NCI-H187 treated with DMSO at 0.1 percent for 48 hours (cell line): ENCODE data around the gene LUC7L.
"Not testable (repeated sequence)": the region's sequence is repeated elsewhere in the genome, so short reads cannot be mapped to it uniquely, and the experiment has no call there.

Experiments used
- DNase-seq: peaks from one replicate; lab custom pipeline; 2025; lab: John Stamatoyannopoulos, UW

The LUC7L gene

DNA sequence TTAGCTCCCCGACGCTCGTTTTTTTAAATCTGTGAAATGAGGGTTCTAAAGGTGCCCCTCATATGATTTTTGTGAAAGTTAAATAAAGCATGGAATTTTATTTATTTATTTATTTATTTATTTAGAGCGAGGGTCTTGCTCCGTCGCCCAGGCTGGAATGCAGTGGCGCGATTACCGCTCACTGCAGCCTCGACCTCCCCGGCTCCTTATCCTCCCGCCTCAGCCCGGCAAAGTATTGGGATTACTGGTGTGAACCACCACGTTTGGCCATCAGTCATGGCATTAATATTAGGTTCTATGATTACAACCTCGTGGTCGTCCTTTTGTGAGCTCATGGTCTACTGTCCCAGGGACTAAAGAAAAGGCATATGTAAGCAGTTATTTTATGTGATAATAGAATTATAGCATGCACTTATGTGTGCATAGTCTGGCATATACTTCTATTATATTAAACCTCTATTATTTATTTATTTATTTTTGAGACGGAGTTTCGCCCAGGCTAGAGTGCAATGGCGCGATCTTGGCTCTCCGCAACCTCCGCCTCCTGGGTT lies 557 bp upstream of the LUC7L start:
- DNase-seq, result no peak

DNA sequence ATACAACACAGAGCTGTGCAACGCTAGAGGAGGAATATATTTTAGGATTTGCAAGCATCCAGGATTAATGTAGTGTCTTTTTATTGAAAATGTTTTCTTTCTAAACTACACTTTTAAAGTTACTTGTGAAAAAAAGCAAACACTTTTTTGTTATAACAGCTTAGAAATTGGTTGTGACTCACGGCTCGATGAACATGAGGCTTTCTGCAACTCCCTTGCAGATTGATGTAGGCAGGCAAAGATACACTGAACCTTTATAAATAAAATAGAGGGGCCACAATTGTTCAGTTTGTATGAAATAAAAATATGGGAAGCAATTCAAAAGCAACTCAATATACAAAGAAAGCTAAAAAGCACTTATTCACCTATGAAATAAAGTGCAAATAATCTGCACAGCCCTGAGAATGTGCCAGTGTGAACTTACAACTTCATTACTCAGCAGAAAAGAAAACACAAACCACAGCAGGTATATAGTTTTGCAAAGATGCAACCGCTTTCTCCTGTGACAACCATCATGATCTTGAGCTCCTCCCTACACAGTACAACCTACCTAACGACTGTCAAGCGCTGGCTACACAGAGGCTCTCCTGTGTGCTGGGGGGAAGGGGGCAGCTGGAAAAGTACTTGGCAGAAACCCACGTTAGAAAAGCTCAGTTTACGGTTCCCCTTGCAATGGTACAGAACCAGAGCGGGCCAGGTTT lies 948 bp downstream of the LUC7L start:
- no peak for DNase-seq

DNA sequence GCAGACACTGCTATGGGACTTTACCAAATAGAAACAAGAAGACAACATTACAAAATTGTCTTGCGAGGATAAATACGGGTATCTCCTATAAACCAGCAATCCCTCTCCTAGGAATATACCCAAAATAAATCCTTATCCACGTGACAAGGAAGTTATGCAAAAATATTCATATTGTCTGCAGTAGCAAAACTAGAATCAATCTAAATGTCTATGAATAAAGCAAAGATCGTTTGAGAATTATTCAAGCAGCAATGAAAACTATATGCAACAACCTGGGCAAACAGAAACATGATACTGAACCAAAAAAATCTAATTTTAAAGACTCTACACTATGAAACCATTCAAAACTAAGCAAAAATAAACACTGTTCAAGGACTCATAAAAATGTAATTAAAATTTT lies 9.2 kb downstream of the LUC7L start:
- DNase-seq, result no peak

DNA sequence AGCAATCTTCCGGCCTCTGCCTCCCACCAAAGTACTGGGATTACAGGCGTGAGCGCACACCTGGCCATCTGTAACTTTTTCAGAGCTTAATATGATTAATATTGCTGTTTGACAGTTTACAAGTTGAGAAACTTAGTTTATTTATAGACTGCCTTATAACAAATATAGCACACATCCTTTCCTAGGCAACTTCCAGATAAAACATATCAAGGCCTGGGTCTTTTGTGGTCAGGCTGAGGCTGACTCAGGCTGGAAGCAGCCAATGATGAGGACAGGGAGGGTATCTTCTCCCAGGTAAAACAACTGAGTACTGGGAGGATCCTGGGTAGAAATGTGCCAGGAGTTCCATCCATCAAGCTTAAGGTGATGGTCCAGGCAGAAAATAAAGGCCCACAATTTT lies 16.2 kb downstream of the LUC7L start:
- no peak for DNase-seq

DNA sequence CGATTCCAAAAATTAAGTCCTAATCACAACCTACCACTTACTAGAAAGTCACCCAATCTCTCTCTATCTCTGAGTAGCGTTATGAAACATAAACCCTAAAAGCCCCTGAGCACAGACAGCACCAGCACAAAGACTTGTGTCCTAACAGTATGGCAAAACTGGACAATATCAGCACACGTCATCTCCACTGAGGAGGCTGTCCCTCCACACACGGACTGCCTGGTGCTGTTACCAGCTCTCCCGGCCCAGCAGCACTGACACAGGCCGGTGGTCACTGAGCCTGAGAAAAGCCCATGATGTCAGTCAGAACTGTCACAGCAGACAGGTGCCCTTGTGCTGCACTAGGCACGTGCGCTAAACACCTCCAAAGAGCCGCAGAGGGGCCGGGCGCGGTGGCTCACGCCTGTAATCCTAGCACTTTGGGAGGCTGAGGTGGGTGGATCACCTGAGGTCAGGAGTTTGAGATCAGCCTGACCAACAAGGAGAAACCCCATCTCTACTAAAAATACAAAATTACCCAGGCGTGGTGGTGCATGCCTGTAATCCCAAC lies 17.5 kb downstream of the LUC7L start:
- DNase-seq, result not testable (repeated sequence)

DNA sequence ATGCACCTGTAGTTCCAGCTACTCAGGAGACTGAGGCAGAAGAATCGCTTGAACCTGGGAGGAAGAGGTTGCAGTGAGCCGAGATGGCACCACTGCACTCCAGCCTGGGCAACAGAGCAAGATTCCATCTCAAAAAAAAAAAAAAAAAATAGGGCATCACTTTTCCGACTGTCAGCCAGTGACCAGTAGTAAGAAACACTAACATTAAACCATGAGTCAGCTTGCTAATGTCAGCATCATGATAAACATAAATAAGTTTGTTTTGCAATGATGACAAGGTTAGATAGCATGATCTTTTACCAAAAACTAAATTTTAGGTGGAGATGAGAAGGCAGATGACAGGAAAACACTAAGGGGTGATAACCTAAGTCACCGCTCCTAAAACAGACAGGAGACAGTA lies 19.9 kb downstream of the LUC7L start:
- DNase-seq, result not testable (repeated sequence)

DNA sequence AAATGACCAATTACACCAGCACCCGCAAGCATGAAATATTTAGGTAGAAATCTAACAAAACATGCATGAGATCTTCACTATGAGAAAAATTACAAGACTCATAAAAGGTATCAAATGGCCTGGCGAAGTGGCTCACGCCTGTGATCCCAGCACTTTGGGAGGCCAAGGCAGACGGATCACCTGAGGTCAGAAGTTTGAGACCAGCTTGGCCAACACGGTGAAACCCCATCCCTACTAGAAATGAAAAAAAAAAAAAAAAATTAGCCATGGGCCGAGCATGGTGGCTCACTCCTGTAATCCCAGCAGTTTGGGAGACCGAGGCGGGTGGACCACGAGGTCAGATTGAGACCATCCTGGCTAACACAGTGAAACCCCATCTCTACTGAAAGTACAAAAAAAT lies 25.2 kb downstream of the LUC7L start:
- DNase-seq, result not testable (repeated sequence)

DNA sequence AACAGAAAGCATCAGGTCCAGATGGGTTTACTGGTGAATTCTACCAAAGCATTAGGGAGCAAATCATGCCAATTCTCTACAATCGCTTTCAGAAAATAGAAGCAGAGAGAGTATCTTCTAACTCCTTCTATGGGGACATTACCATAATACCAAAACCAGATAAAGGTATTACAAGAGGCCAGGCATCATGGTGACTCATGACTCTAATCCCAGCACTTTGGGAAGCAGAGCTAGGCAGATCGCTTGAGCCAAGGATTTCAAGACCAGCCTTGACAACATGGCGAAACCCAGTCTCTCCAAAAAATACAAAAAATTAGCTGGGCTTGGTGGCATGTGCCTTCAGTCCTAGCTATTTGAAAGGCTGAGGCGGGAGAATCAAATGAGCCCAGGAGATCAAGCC lies 26.0 kb downstream of the LUC7L start:
- no peak for DNase-seq

DNA sequence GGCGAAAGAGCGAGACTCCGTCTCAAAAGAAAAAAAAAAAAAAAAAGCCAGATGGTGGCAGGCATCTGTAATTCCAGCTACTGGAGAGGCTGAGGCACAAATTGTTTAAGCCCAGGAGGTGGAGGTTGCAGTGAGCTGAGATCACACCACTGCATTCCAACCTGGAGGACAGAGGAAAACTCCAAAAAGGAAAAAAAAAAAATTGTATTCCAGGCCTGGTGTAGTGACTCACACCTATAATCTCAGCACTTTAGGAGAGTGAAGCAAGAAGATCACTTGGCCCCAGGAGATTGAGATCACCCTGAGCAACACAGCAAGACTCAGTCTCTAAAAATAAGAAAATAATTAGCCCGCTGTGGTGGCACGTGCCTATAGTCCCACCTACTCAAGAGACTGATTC lies 28.9 kb downstream of the LUC7L start:
- DNase-seq, result no peak

DNA sequence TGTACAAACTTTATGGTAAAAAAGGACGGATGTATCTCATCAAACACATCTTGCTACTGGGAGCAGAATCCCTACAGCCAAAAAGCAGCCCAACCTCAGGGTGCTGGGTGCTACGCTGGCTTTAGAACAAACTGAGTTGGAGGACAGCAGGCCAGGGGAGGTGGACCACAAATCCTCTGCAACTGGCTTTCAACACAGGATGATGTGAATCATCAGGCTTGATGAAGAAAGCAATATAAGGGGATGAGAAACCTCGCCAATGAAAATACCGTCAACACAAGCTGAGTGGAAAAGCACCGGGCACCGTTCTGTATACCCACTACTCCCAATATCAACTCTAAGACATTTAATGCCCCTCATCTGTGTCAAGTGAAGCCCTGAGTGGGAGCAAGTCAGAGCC lies 34.7 kb downstream of the LUC7L start:
- DNase-seq, result no peak

DNA sequence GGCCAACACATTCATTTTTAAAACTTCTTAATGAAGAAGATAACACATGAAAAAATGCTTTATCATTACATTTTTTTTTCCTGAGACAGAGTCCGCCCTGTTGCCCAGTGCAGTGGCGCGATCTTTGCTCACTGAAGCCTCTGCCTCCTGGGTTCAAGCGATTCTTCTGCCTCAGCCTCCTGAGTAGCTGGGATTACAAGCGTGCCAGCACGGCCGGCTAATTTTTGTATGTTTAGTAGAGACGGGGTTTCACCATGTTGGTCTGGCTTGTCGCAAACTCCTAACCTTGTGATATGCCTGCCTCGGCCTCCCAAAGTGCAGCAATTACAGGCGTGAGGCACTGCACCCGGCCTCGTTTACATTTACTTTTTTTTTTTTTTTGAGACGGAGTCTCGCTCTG lies 35.8 kb downstream of the LUC7L start:
- no peak for DNase-seq

DNA sequence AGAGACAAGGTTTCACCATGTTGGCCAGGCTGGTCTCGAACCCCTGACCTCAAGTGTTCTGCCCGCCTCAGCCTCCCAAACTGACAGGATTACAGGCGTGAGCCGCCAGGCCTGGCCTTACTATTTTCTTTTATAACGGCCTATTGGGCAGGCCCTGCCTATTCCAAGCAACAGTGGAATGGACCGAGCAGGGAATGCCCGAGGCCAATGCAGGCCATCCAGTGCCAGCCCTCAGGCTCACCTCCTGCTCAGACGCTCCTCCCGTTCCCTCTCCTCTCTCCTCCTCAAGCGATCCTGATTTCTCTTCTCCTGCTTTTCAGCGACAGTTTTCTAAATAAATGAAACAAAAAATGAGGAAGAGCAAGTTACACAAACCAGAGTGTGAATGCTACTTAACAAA lies 36.6 kb downstream of the LUC7L start:
- no peak for DNase-seq

DNA sequence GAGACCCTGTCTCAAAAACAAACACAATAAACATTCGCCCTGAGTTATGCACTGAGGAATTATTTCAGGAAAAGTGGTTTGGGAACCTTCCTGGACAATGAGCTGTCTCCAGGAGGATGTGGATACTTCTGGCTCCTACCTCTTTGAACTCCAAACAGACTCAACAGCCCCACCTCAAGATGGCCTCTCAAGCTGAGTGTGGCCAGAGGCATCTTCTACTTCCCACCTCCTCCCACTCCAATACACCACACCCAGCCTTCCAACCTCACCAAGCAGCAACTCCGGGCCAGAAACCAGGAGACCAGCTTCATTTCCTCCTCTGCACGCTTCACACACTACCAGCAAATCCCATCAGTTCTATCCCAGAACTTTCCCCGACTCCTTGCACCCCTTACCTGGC lies 37.4 kb downstream of the LUC7L start:
- DNase-seq, result no peak

DNA sequence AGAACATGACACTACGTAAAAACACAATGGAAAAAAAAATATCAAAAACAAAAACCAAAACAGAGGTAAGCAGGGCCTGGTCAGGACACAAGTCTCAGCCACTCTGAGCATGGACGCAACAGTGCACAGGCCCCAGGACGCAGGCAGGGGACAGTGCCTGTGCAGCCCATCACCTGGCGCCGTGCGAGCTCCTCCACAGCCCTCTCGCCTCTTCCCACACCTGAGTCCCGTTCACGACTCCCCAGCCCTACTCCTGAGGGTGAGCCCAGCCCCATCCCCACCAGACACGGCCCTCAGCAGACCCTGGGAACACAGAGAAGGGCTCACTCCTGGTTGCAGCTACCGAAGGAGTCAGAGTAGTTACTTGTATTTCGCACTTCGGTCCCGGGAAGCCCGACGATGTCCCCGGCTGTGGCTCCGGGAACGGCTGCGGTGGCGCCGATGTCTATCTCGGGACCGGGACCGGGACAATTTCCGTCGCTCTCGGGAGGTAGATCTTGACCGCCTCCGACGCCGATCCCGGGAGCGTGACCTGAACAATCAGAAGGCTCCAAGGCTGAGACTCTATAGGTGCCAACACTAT lies 39.6 kb downstream of the LUC7L start:
- DNase-seq, result no peak

DNA sequence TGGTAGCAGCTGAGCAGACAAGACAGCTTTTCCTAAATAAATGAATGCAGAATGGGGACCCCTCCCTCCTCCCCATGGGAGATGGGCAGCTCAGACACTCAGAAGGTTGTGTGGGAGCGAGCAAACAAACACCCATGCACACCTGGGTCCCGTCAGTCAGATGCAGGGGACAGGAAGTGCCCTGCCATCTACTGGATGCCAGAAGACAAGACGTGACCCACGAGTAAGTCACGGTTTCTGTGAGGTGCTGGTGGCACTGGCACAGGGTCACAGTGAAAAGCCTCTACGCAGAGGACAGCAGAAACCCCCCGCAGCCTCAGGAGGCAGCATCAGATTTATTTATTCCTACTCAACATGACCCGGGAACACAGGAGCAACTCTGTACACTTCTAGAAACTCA lies 40.6 kb downstream of the LUC7L start:
- no peak for DNase-seq

DNA sequence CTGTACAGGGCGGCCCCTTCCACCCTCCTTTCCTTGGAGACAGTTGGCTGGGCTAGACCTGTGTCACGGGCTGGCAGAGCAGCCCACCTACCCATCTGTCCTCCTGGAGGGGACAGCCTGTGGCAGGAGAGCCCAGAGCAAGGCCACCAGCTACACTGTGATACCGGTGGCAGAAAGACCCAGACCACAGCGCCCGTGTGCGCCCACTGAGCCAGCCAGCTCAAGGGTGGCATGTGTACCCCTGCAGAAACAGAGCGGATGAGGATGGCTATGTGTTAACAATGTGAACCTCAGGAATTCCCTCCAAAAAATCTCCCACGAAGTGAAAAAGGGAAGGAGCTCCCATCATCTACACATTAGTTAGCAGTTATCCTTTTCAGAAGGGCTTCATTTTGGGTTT lies 41.9 kb downstream of the LUC7L start:
- DNase-seq, result no peak

DNA sequence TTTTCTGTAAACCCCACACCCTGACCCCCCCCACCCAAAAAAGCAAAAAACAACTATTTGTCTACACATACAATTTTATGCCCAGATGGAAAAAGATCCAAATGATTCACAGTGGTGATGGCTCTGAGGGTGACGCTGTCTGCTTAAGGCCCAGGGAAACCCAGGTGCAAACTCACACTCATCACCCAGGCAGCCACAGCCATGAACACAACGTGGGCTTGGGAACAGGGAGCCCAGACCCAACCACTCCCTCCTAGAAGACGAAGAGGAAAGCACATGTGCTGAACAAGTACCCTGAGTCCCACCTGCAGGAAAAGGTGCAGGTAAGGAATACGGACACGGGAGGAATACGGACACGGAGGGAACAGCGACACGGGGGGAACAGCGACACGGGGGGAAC lies 43.6 kb downstream of the LUC7L start:
- no peak for DNase-seq

DNA sequence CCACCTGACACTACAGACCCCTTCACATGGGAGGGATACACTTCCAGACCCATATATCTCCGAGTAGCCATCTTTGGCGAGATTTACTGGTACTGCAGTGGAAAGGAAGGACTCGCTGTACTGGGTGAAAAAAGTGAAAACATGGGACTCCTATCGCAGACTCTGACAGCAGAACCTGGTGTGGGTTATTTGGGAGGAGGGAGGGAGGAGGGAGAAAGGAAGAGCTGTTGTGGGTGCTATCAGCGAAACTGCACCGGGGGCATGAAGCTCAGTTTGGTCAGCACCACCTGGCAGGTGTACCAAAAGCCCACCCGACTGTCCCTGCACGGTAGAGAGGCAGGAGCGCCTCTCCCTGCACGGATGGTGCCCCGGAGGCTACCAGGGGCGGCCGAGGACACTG lies 44.0 kb downstream of the LUC7L start:
- DNase-seq, result no peak

DNA sequence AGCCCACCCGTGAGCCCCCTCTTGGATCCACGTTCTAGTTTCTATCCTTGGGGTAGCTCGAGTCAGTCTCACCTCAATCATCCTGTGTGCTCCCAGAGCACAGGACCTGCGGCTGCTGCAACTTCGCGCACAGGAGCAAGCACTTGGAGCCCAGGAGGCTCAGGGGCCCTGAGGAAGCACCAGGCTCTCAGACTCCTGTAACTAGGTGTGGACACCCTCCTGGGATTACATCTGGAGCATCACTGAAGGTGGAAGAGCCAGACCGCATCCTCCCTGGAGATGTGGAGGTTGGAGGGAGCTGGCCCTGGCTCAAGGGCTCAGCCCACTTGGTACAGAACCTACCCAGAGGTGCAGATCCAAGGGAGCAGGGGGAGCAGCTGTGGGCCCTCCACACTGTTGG lies 46.2 kb downstream of the LUC7L start:
- DNase-seq, result no peak

DNA sequence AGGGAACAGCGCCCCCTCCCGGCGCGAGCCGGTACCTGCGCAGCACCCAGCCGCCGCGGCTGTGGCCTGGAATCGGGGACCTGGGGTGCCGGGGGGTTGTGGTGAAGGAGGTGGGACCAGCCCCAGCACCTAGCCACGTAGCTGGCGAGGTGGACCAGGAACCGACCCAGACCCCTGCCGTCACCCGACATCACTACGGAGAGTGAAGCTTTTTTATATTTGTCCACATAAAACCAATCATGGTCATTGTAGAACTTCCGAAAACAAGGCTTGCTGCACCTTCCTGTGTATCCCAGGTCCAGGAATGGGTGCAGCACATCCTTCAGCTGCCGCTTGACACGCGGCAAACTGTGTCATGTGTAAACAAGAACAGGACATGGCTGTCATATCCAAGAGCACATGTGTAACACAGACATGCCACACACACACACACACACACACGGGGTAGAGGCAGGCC lies 47.7 kb downstream of the LUC7L start:
- DNase-seq, result no peak

DNA sequence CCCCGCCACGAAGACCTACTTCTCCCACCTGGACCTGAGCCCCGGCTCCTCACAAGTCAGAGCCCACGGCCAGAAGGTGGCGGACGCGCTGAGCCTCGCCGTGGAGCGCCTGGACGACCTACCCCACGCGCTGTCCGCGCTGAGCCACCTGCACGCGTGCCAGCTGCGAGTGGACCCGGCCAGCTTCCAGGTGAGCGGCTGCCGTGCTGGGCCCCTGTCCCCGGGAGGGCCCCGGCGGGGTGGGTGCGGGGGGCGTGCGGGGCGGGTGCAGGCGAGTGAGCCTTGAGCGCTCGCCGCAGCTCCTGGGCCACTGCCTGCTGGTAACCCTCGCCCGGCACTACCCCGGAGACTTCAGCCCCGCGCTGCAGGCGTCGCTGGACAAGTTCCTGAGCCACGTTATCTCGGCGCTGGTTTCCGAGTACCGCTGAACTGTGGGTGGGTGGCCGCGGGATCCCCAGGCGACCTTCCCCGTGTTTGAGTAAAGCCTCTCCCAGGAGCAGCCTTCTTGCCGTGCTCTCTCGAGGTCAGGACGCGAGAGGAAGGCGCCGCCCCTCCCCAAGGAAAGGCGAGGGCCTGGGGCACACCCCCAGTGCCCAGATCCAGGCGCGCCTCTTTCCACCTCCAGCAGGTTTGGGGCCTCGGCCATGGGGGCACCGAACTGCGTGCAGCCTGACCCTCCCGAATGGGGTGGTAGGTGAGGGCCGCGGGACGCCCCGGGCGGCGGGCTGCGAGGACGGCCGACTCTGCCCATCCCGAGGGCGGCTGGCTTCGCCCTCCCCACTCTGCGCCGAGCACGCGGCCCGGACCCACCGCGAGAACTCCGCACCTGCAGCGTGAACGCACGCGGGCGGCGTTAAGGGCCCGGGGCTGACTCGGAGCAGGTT lies 48.3 kb downstream of the LUC7L start:
- no peak for DNase-seq

DNA sequence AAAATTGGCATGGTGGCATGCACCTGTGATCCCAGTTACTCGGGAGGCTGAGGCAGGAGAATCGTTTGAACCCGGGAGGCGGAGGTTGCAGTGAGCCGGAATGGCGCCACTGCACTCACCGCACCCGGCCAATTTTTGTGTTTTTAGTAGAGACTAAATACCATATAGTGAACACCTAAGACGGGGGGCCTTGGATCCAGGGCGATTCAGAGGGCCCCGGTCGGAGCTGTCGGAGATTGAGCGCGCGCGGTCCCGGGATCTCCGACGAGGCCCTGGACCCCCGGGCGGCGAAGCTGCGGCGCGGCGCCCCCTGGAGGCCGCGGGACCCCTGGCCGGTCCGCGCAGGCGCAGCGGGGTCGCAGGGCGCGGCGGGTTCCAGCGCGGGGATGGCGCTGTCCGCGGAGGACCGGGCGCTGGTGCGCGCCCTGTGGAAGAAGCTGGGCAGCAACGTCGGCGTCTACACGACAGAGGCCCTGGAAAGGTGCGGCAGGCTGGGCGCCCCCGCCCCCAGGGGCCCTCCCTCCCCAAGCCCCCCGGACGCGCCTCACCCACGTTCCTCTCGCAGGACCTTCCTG lies 49.1 kb downstream of the LUC7L start, which contains the start of gene HBQ1:
TSS of gene HBQ1 (plus strand) at position 359 of the 575 bp plus-strand sequence. CDS start at position 387, 28 bp downstream.
- no peak for DNase-seq
